Suprapubic skin (tissue), 3 donors: ENCODE measurements around the gene B3GNT7.

Experiments used
- EP300 ChIP-seq: sonication (generic); formaldehyde crosslinking; IDR thresholded peaks from one replicate; pipeline ENCODE4 v1.6.1; 2017; ENCODE audit warnings: antibody characterized with exemption
- TF ChIP-seq, protein P1 (sequence below), 2 donors: fragments of 200-600 bp in 1 of 2; fragments of 450-650 bp in 1 of 2; sonication (generic) in 1 of 2; IDR thresholded peaks; one replicate each; pipeline ENCODE4 v1.5.1; 2016 to 2019; ENCODE audit warnings: antibody characterized with exemption in 2 of 2, mild to moderate bottlenecking in 1 of 2, moderate library complexity in 1 of 2

GRCh38 chr2:231362555-231363184, 32.8 kb upstream of the B3GNT7 start:
- TF ChIP-seq EP300 = no peak
- TF ChIP-seq, protein P1, sequence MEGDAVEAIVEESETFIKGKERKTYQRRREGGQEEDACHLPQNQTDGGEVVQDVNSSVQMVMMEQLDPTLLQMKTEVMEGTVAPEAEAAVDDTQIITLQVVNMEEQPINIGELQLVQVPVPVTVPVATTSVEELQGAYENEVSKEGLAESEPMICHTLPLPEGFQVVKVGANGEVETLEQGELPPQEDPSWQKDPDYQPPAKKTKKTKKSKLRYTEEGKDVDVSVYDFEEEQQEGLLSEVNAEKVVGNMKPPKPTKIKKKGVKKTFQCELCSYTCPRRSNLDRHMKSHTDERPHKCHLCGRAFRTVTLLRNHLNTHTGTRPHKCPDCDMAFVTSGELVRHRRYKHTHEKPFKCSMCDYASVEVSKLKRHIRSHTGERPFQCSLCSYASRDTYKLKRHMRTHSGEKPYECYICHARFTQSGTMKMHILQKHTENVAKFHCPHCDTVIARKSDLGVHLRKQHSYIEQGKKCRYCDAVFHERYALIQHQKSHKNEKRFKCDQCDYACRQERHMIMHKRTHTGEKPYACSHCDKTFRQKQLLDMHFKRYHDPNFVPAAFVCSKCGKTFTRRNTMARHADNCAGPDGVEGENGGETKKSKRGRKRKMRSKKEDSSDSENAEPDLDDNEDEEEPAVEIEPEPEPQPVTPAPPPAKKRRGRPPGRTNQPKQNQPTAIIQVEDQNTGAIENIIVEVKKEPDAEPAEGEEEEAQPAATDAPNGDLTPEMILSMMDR (IDR thresholded peaks at IDR 0.05) = no peak
